ENCODE results near the gene MYO18B. TPM values are rescaled to one million over a fixed set of nuclear protein-coding genes. Genes with fewer than 3 reads are reported as not detected.

The MYO18B gene
- total RNA-seq, 1 donor from 2014 or later, result 0.07 TPM

- no peak for FAIRE-seq
- Histone ChIP-seq H3K4me1 (ENCODE audit: insufficient read depth, low read length) (no peaks in the 10 kb centered on the region), H3K27me3 (ENCODE audit: insufficient read depth, low read length) (no peaks in the 10 kb centered on the region), H3K9me3 (ENCODE audit: insufficient read depth, low read depth, low read length) (peaks cover 2% of the 10 kb centered on the region), H4K20me1 (ENCODE audit: insufficient read depth, low read length) (no peaks in the 10 kb centered on the region), H3K9ac (ENCODE audit: low read length) (no peak overlapping the region), H3K27ac (ENCODE audit: low read depth, low read length) (no peak overlapping the region), H3K4me3 (ENCODE audit: insufficient read depth, low read depth, low read length) (no peak overlapping the region), H3K79me2 (ENCODE audit: insufficient read depth, low read length) (no peaks in the 10 kb centered on the region), H3K36me3 (ENCODE audit: insufficient read depth, low read length) (no peaks in the 10 kb centered on the region), H3K4me2 (ENCODE audit: low read length) (no peak overlapping the region), H2AFZ (ENCODE audit: low read depth, low read length) (no peak overlapping the region)
- DNase-seq (ENCODE audit: low read depth), result no peak
- H3K4me3 Mint-ChIP-seq (ENCODE audit: unreplicated experiment), result no peak overlapping the region
- no peak overlapping the region for H3K27ac Mint-ChIP-seq (ENCODE audit: unreplicated experiment)
- H3K4me1 Mint-ChIP-seq (ENCODE audit: low read depth, unreplicated experiment), result no peaks in the 10 kb centered on the region
- no peak for TF ChIP-seq EZH2 (IDR thresholded peaks at IDR 0.05; ENCODE audit: insufficient read depth, low read length)
- TF ChIP-seq, protein P1, sequence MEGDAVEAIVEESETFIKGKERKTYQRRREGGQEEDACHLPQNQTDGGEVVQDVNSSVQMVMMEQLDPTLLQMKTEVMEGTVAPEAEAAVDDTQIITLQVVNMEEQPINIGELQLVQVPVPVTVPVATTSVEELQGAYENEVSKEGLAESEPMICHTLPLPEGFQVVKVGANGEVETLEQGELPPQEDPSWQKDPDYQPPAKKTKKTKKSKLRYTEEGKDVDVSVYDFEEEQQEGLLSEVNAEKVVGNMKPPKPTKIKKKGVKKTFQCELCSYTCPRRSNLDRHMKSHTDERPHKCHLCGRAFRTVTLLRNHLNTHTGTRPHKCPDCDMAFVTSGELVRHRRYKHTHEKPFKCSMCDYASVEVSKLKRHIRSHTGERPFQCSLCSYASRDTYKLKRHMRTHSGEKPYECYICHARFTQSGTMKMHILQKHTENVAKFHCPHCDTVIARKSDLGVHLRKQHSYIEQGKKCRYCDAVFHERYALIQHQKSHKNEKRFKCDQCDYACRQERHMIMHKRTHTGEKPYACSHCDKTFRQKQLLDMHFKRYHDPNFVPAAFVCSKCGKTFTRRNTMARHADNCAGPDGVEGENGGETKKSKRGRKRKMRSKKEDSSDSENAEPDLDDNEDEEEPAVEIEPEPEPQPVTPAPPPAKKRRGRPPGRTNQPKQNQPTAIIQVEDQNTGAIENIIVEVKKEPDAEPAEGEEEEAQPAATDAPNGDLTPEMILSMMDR (IDR thresholded peaks at IDR 0.05; ENCODE audit: insufficient read depth, low read depth, low read length), result no peak
- H3K9me3 Mint-ChIP-seq (ENCODE audit: unreplicated experiment), result peaks cover 5% of the 10 kb centered on the region
- H3K27me3 Mint-ChIP-seq (ENCODE audit: low read depth, unreplicated experiment), result peaks cover 17% of the 10 kb centered on the region
- H3K36me3 Mint-ChIP-seq (ENCODE audit: low read depth, unreplicated experiment), result no peaks in the 10 kb centered on the region
Measured at GRCh38 chr22:26031641-26032040, 289.7 kb downstream of the MYO18B start.

- Histone ChIP-seq H3K4me1 (ENCODE audit: insufficient read depth, low read length) (no peaks in the 10 kb centered on the region), H2AFZ (ENCODE audit: low read depth, low read length) (no peak overlapping the region), H3K4me2 (ENCODE audit: low read length) (no peak overlapping the region), H3K4me3 (ENCODE audit: insufficient read depth, low read depth, low read length) (no peak overlapping the region), H3K27me3 (ENCODE audit: insufficient read depth, low read length) (no peaks in the 10 kb centered on the region), H3K9ac (ENCODE audit: low read length) (no peak overlapping the region), H4K20me1 (ENCODE audit: insufficient read depth, low read length) (no peaks in the 10 kb centered on the region), H3K36me3 (ENCODE audit: insufficient read depth, low read length) (no peaks in the 10 kb centered on the region), H3K79me2 (ENCODE audit: insufficient read depth, low read length) (no peaks in the 10 kb centered on the region), H3K27ac (ENCODE audit: low read depth, low read length) (no peak overlapping the region), H3K9me3 (ENCODE audit: insufficient read depth, low read depth, low read length) (peaks cover 2% of the 10 kb centered on the region)
- no peak overlapping the region for H3K27ac Mint-ChIP-seq (ENCODE audit: unreplicated experiment)
- TF ChIP-seq, protein P1 (IDR thresholded peaks at IDR 0.05; ENCODE audit: insufficient read depth, low read depth, low read length), result no peak
- TF ChIP-seq EZH2 (IDR thresholded peaks at IDR 0.05; ENCODE audit: insufficient read depth, low read length), result no peak
- peaks cover 12% of the 10 kb centered on the region for H3K27me3 Mint-ChIP-seq (ENCODE audit: low read depth, unreplicated experiment)
- H3K36me3 Mint-ChIP-seq (ENCODE audit: low read depth, unreplicated experiment), result no peaks in the 10 kb centered on the region
- no peaks in the 10 kb centered on the region for H3K4me1 Mint-ChIP-seq (ENCODE audit: low read depth, unreplicated experiment)
- FAIRE-seq (no peak), DNase-seq (ENCODE audit: low read depth) (no peak)
- H3K4me3 Mint-ChIP-seq (ENCODE audit: unreplicated experiment), result no peak overlapping the region
- H3K9me3 Mint-ChIP-seq (ENCODE audit: unreplicated experiment), result no peaks in the 10 kb centered on the region
Measured at GRCh38 chr22:26033071-26033470, 291.1 kb downstream of the MYO18B start.

DNA sequence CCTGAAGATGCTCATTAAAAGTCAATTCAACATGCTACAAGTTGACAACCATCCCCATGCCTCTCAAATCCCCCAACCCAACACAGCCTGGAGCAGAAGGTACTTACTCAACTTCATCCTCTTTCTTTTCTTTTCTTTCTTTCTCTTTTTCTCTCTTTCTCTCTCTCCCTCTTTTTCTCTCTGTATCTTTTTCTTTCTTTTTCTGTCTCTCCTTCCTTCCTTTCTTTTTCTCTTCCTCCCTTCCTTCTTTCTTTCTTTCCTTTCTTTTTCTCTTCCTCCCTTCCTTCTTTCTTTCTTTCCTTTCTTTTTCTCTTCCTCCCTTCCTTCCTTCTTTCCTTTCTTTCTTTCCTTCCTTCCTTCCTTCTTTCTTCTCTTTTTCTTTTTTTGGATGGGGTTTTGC lies 291.6 kb downstream of the MYO18B start:
- Histone ChIP-seq H3K27ac (ENCODE audit: low read depth, low read length) (no peak overlapping the region), H3K4me3 (ENCODE audit: insufficient read depth, low read depth, low read length) (no peak overlapping the region), H3K9me3 (ENCODE audit: insufficient read depth, low read depth, low read length) (peaks cover 2% of the 10 kb centered on the region), H3K27me3 (ENCODE audit: insufficient read depth, low read length) (no peaks in the 10 kb centered on the region), H4K20me1 (ENCODE audit: insufficient read depth, low read length) (no peaks in the 10 kb centered on the region), H3K4me2 (ENCODE audit: low read length) (no peak overlapping the region), H3K36me3 (ENCODE audit: insufficient read depth, low read length) (no peaks in the 10 kb centered on the region), H3K9ac (ENCODE audit: low read length) (no peak overlapping the region), H3K79me2 (ENCODE audit: insufficient read depth, low read length) (no peaks in the 10 kb centered on the region), H2AFZ (ENCODE audit: low read depth, low read length) (no peak overlapping the region), H3K4me1 (ENCODE audit: insufficient read depth, low read length) (no peaks in the 10 kb centered on the region)
- H3K27ac Mint-ChIP-seq (ENCODE audit: unreplicated experiment), result no peak overlapping the region
- TF ChIP-seq, protein P1 (IDR thresholded peaks at IDR 0.05; ENCODE audit: insufficient read depth, low read depth, low read length), result no peak
- no peak for TF ChIP-seq EZH2 (IDR thresholded peaks at IDR 0.05; ENCODE audit: insufficient read depth, low read length)
- H3K36me3 Mint-ChIP-seq (ENCODE audit: low read depth, unreplicated experiment), result no peaks in the 10 kb centered on the region
- DNase-seq (ENCODE audit: low read depth) (no peak), FAIRE-seq (no peak)
- H3K4me1 Mint-ChIP-seq (ENCODE audit: low read depth, unreplicated experiment), result no peaks in the 10 kb centered on the region
- peaks cover 15% of the 10 kb centered on the region for H3K27me3 Mint-ChIP-seq (ENCODE audit: low read depth, unreplicated experiment)
- H3K4me3 Mint-ChIP-seq (ENCODE audit: unreplicated experiment), result no peak overlapping the region
- H3K9me3 Mint-ChIP-seq (ENCODE audit: unreplicated experiment), result no peaks in the 10 kb centered on the region

All from astrocyte (in vitro differentiated cells and primary cell).